Large intestine (tissue), 3 donors: ENCODE data around the gene ALOXE3. TPM values are rescaled to one million over a fixed set of nuclear protein-coding genes. Genes with fewer than 3 reads are reported as not detected.

ENCODE experiments used
- DNase-seq, 2 donors: peaks; one replicate each; pipeline versions ENCODE4 v3.0.0 to v3.0.0-alpha.2; 2013
- H3K27ac ChIP-seq: one replicate; pipeline ENCODE4 v1.5.1; 2013; ENCODE audit warnings: low read length
- H3K27me3 ChIP-seq: 2 replicates; pipeline ENCODE4 v1.6.1; 2013; ENCODE audit warnings: low read length; ENCODE audit not compliant: control insufficient read depth, insufficient read depth
- H3K36me3 ChIP-seq: 2 replicates; pipeline ENCODE4 v1.6.1; 2013; ENCODE audit warnings: low read length; ENCODE audit not compliant: control insufficient read depth, insufficient read depth
- H3K4me1 ChIP-seq: one replicate; pipeline ENCODE4 v1.6.1; 2013; ENCODE audit warnings: low read length; ENCODE audit not compliant: control insufficient read depth, insufficient read depth
- H3K4me3 ChIP-seq: one replicate; pipeline ENCODE4 v1.5.1; 2013; ENCODE audit warnings: low read length
- H3K9me3 ChIP-seq: one replicate; pipeline ENCODE4 v1.6.1; 2013; ENCODE audit warnings: mild to moderate bottlenecking, low read depth, low read length, moderate library complexity; ENCODE audit not compliant: control insufficient read depth
- WGBS: methylation state at CpG from one replicate; pipeline ENCODE4 v1.1.5; 2013; ENCODE audit warnings: low lambda C conversion rate; ENCODE audit not compliant: insufficient coverage; 5-methylcytosine and 5-hydroxymethylcytosine counted together
- polyA plus RNA-seq: library from polyadenylated mRNA; unstranded; fragments of 120-200 nt; gene quantifications from one replicate; pipeline ENCODE4 v1.2.1, GENCODE V29; 2013

ALOXE3 gene
- polyA plus RNA-seq, 1 donor, result 0.01 TPM

DNA sequence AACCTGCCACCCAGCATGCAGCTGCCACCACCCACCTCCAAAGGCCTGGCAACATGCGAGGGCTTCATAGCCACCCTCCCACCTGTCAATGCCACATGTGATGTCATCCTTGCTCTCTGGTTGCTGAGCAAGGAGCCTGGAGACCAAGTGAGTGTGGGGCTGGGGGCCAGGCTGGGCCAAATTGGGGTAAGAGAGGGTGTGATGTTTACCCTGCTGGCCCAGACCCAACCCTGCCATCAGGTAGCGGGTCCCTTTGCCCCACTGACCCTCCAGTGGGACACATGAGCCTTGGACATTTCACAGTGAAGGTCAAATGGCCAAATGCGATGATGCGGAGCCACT lies 70.6 kb downstream of the ALOXE3 start:
- WGBS, result no CpG with 5 or more reads among the region's 4 CpGs
- no peaks in the 10 kb centered on the region for H3K36me3 ChIP-seq

GRCh38 chr17:8046929-8047768 lies 71.2 kb downstream of the ALOXE3 start:
- no CpG with 5 or more reads among the region's 24 CpGs for WGBS

More for the DNA sequence above, 70.6 kb downstream of the ALOXE3 start:
- Histone ChIP-seq H3K27me3 (no peaks in the 10 kb centered on the region), H3K4me1 (no peaks in the 10 kb centered on the region), H3K9me3 (no peaks in the 10 kb centered on the region), H3K4me3 (no peak overlapping the region), H3K27ac (no peak overlapping the region)
- no peak for DNase-seq

DNA sequence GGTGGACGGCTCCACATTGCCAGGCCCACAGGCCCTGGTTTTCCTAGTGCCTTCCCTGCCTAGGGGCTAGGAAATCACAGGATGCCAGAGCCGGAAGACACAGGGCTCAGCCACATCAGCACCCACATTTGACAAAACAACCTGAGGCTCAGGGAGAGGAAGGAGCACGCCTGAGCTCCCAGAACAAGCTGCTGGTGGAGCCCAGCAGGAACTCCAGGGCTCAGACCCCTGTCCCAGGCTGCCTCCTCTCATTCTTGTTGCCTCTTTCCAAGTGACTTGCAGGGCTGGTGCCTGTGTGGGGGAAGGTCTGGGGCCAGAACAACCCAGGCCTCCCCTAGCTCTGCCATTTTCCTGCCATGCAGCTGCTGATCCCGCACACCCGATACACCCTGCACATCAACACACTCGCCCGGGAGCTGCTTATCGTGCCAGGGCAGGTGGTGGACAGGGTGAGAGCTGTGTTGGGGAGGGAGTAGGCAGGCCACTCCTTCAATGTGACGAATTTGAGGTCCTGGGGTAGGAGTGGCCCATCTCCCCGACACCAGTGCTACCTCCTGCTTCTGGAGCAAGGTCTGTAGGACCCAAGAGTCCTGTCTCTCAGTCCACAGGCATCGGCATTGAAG lies 71.9 kb downstream of the ALOXE3 start:
- H3K9me3 ChIP-seq, result no peaks in the 10 kb centered on the region
- H3K36me3 ChIP-seq, result no peaks in the 10 kb centered on the region
- H3K4me1 ChIP-seq, result no peaks in the 10 kb centered on the region
- no peak for DNase-seq
- H3K27ac ChIP-seq, result no peak overlapping the region
- no CpG with 5 or more reads among the region's 11 CpGs for WGBS
- H3K27me3 ChIP-seq, result no peaks in the 10 kb centered on the region
- no peak overlapping the region for H3K4me3 ChIP-seq

More at GRCh38 chr17:8046929-8047768, 71.2 kb downstream of the ALOXE3 start:
- Histone ChIP-seq H3K4me1 (no peaks in the 10 kb centered on the region), H3K27ac (no peak overlapping the region), H3K27me3 (no peaks in the 10 kb centered on the region), H3K4me3 (no peak overlapping the region), H3K36me3 (no peaks in the 10 kb centered on the region), H3K9me3 (no peaks in the 10 kb centered on the region)
- DNase-seq, result no peak

Other genes with a start within 250 kb of the ALOXE3 start
- 73.8 TPM for gene CHD3, start 229.7 kb downstream of the ALOXE3 start, polyA plus RNA-seq
- 3.7 TPM for gene RNF227, start 202.2 kb downstream of the ALOXE3 start, polyA plus RNA-seq
- 5.3 TPM for gene KCNAB3, start 188.7 kb downstream of the ALOXE3 start, polyA plus RNA-seq
- 101 TPM for gene TRAPPC1, start 186.6 kb downstream of the ALOXE3 start, polyA plus RNA-seq
- 30.1 TPM for gene CNTROB, start 186.3 kb downstream of the ALOXE3 start, polyA plus RNA-seq
- gene GUCY2D, start 115.9 kb downstream of the ALOXE3 start, polyA plus RNA-seq, result 1.3 TPM
- 0.46 TPM for gene ALOX15B, start 79.5 kb downstream of the ALOXE3 start, polyA plus RNA-seq
- gene ALOX12B, start 30.8 kb downstream of the ALOXE3 start, polyA plus RNA-seq, result 2.8 TPM
- gene HES7, start 5.6 kb upstream of the ALOXE3 start, polyA plus RNA-seq, result 0.16 TPM
- 27.2 TPM for gene PER1, start 33.9 kb upstream of the ALOXE3 start, polyA plus RNA-seq
- 95.0 TPM for gene VAMP2, start 44.4 kb upstream of the ALOXE3 start, polyA plus RNA-seq
- 11.4 TPM for gene TMEM107, start 57.9 kb upstream of the ALOXE3 start, polyA plus RNA-seq
- gene BORCS6, start 71.7 kb upstream of the ALOXE3 start, polyA plus RNA-seq, result 6.3 TPM
- 22.6 TPM for gene AURKB, start 92.1 kb upstream of the ALOXE3 start, polyA plus RNA-seq
- 25.3 TPM for gene CTC1, start 129.5 kb upstream of the ALOXE3 start, polyA plus RNA-seq
- 25.3 TPM for gene PFAS, start 130.8 kb upstream of the ALOXE3 start, polyA plus RNA-seq
- 25.9 TPM for gene RANGRF, start 170.2 kb upstream of the ALOXE3 start, polyA plus RNA-seq
- 2.3 TPM for gene SLC25A35, start 176.9 kb upstream of the ALOXE3 start, polyA plus RNA-seq
- gene ARHGEF15, start 191.7 kb upstream of the ALOXE3 start, polyA plus RNA-seq, result 5.7 TPM
- not detected for gene ODF4, start 221.3 kb upstream of the ALOXE3 start, polyA plus RNA-seq